HG03196 (cell line): ENCODE data around the gene NCMAP.
"Not testable (repeated sequence)": the region's sequence is repeated elsewhere in the genome, so short reads cannot be mapped to it uniquely, and the experiment has no call there.

Source experiments
- ATAC-seq: cut with Tn5 transposase; IDR thresholded peaks from one replicate; pipeline ENCODE4 v1.9.1; 2021; ENCODE audit not compliant: unreplicated experiment

Gene NCMAP

GRCh38 chr1:24540906-24541710, 14.8 kb upstream of the NCMAP start:
- ATAC-seq: no peak

DNA sequence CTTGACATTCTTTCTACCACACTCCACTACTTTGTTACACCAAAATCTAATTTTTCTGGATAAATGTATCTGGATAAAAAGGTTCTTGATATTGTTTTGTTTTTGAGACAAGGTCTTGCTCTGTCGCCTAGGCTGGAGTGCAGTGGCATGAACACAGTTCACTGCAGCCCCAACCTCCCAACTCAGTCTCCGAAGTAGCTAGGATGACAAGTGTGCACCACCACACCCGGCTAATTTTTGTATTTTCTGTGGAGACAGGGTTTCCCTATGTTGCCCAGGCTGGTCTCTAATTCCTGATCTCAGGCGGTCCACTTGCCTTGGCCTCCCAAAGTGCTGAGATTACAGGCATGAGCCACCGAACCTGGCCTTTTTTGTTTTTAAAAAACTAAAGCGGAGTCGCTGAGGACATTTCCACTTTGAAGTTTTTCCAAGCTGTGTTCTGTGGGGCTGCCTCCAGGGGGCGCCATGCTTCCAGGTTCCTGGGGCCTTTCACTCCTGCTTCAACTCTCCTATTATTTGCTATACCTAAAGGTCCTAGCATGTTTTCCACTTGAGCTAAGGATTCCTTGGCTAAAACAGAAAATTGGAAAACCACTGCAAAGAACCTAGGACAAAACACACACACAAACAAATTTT, 14.1 kb upstream of the NCMAP start:
- no peak for ATAC-seq

GRCh38 chr1:24544239-24544638, 11.6 kb upstream of the NCMAP start:
- ATAC-seq: no peak

GRCh38 chr1:24545662-24546061, 10.2 kb upstream of the NCMAP start:
- no peak for ATAC-seq

GRCh38 chr1:24547195-24547594, 8.7 kb upstream of the NCMAP start:
- ATAC-seq: no peak

GRCh38 chr1:24548070-24548469, 7.8 kb upstream of the NCMAP start:
- ATAC-seq: no peak

DNA sequence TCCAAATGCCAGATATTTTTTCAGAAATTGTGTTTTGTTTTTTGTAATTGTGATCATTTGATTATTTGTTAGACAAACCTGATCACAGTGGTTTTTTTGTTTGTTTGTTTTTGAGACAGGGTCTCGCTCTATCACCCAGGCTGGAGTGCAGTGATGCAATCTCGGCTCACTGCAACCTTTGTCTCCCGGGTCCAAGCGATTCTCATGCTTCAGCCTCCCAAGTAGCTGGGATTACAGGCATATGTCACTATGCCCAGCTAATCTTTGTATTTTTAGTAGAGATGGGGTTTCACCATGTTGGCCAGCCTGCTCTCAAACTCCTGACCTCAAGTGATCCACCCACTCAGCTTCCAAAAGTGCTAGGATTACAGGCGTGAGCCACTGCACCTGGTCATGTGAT, 6.7 kb upstream of the NCMAP start:
- not testable (repeated sequence) for ATAC-seq

- no peak for ATAC-seq
These were observed 4.5 kb upstream of the NCMAP start for GRCh38 chr1:24551290-24551959.

DNA sequence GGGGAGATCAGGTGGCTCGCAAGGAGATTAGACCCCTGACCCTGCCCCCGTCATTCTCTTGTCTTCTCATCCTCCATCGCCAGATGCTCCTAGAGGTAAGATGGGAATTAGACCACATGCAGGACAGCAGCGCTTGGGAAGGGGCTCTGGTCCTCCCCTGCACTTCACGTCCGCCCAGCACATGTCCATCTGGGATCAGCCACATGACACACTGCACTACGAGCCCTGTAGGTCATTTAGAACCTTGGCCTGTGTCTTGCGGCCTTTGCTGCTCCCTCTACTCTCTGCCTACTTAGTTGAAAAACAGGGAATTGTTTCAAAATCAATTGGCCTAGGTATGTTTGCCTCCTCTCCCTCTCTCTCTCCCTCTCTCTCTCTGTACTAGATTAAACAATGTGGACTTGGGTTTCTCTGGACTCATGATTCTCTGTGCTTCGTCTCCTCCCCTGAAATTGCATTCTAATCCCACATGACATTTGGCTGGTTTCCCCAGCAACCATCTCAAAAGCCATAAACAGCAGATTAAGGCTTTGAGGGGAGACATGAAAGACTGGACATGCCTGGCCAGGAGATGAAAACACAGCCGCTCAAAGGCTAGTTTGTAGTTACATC, 3.8 kb upstream of the NCMAP start:
- ATAC-seq: no peak

GRCh38 chr1:24553931-24554330, 2.0 kb upstream of the NCMAP start:
- ATAC-seq: no peak

DNA sequence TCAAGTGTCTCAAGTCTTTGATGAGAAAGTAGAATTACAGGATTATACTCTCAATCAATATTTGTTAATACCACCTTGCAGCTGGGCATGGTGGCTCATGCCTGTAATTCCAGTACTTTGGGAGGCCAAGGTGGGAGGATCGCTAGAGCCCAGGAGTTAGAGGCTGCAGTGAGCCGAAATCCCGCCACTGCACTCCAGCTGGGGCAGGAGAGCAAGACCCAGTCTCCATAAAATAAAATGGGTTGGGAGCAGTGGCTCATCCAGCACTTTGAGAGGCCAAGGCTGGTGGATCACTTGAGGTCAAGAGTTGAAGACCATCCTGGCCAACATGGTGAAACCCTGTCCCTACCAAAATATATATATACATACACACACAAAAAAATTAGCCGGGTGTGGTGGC, 1.2 kb upstream of the NCMAP start:
- no peak for ATAC-seq

DNA sequence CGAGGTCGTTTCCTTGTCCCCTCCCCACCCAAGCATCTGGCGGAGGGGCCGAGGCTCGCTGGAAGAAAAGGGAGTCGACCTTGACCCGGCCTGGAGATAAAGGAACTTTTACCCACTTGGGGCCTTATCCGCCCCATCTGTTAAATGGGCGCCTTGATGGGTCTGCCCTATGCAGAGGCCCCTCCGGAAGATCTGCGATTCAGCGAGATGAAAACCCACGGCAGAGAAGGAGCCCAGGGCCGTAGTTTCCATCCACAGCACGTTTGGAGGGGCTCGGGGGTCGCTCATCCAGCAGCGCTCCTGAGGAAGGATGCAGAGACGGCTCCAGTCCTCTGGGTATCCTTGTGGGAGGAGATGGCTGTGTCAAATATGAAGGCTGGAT, 518 bp downstream of the NCMAP start:
- ATAC-seq: no peak

- ATAC-seq: no peak
These were observed 1.3 kb downstream of the NCMAP start for GRCh38 chr1:24557220-24557619.

GRCh38 chr1:24557711-24558131, 1.8 kb downstream of the NCMAP start:
- ATAC-seq: no peak

GRCh38 chr1:24558455-24558854, 2.6 kb downstream of the NCMAP start:
- ATAC-seq: no peak

- no peak for ATAC-seq
These were observed 3.3 kb downstream of the NCMAP start for GRCh38 chr1:24558902-24559791.

- no peak for ATAC-seq
These were observed 4.5 kb downstream of the NCMAP start for GRCh38 chr1:24560361-24560760.

GRCh38 chr1:24562625-24563024, 6.7 kb downstream of the NCMAP start:
- ATAC-seq: no peak

DNA sequence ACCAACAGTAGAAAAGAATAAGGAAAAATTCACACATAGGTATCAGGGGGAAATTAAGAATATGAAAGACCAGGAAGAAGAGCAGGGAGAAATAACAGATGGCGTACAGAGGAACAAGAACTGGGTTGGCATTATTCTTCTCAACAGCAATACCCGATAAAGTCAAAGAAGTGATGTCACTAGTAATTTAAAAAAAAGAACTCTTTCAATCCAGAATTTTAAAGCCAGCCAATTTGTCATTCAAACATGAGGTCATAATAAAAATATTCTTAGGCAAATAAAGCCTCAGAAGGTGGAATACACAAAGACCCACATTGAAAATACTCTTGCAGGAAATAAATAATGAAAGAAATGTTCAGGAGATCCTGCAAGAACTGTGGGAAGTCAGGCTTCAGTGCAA, 8.8 kb downstream of the NCMAP start:
- ATAC-seq: no peak

GRCh38 chr1:24566236-24566867, 10.5 kb downstream of the NCMAP start:
- no peak for ATAC-seq
